ENCODE data around the gene SH3TC2. TPM values are rescaled to one million over a fixed set of nuclear protein-coding genes. Genes with fewer than 3 reads are reported as not detected.

SH3TC2 gene
- total RNA-seq, 1 donor from 2014 or later, result not detected

DNA sequence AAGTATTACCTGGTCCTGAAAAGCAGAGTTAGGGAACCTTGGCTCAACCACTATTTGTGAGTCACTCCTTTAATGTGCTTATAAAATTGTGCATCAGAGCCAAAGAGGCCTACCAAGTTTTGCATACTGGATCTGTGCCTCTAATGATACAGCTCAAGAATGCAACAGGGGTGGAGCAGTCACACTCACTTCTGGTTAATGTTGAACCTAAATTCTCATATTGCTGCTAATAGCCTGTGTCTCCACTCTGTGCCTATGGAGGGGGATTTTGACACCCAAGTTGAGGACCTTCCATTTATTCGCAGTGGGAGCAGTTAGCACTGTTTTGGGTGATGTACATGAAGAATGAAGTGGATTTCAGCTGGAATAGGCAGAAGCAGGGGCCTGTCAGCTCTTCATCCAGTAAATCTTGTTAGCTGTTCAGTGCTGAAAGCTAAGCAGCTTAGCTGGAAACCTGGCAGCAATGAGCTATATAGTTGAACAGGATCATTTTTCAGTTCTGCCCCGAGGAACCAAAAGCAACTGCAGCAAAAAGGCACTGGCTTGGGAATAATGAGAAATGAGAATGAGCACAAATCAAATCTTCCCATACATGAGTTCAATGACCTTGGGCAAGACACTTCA, 9.7 kb downstream of the SH3TC2 start:
- H3K4me3 Mint-ChIP-seq (ENCODE audit: low read depth), result no peak overlapping the region
- no peak for DNase-seq (ENCODE audit: low spot score)
- H3K27ac Mint-ChIP-seq, result no peak overlapping the region
- H3K4me1 Mint-ChIP-seq (ENCODE audit: low read depth), result no peaks in the 10 kb centered on the region
- no peaks in the 10 kb centered on the region for H3K9me3 Mint-ChIP-seq
- intact Hi-C loops (cut with micrococcal nuclease), result no loop called here
- no peaks in the 10 kb centered on the region for H3K36me3 Mint-ChIP-seq (ENCODE audit: low read depth)
- H3K27me3 Mint-ChIP-seq (ENCODE audit: low read depth), result peaks cover 4% of the 10 kb centered on the region

GRCh38 chr5:149049371-149049781, 13.5 kb downstream of the SH3TC2 start:
- no peaks in the 10 kb centered on the region for H3K9me3 Mint-ChIP-seq
- H3K27ac Mint-ChIP-seq, result no peak overlapping the region
- peaks cover 7% of the 10 kb centered on the region for H3K27me3 Mint-ChIP-seq (ENCODE audit: low read depth)
- no peaks in the 10 kb centered on the region for H3K4me1 Mint-ChIP-seq (ENCODE audit: low read depth)
- no peak overlapping the region for H3K4me3 Mint-ChIP-seq (ENCODE audit: low read depth)
- intact Hi-C loops (cut with micrococcal nuclease), result no loop called here
- no peak for DNase-seq (ENCODE audit: low spot score)
- H3K36me3 Mint-ChIP-seq (ENCODE audit: low read depth), result no peaks in the 10 kb centered on the region

- H3K27me3 Mint-ChIP-seq (ENCODE audit: low read depth), result peaks cover 5% of the 10 kb centered on the region
- H3K4me1 Mint-ChIP-seq (ENCODE audit: low read depth), result no peaks in the 10 kb centered on the region
- intact Hi-C loops (cut with micrococcal nuclease), result no loop called here
- no peak overlapping the region for H3K4me3 Mint-ChIP-seq (ENCODE audit: low read depth)
- H3K9me3 Mint-ChIP-seq, result no peaks in the 10 kb centered on the region
- no peak overlapping the region for H3K27ac Mint-ChIP-seq
- H3K36me3 Mint-ChIP-seq (ENCODE audit: low read depth), result no peaks in the 10 kb centered on the region
- DNase-seq (ENCODE audit: low spot score), result no peak
Observed at GRCh38 chr5:149048811-149049210, 14.1 kb downstream of the SH3TC2 start.

DNA sequence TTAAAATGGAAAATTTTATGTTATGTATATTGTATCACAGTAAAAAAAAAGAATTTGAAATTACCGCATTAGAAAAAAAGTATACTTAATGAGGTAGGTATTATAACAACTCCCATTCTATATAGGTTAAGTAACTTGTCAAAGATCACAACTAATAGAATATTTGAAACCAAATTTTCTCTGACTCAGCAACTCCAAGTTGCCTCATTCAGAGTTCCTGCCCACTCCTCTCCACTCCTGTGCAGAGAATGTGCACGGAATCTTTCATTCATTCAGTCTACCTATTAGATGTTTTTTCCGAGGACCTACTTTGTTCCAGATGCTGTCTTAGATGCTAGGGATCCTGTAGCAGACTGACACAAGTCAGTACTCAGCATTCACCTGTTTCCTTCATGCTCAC, 15.4 kb downstream of the SH3TC2 start:
- Mint-ChIP-seq H3K4me3 (ENCODE audit: low read depth) (no peak overlapping the region), H3K36me3 (ENCODE audit: low read depth) (no peaks in the 10 kb centered on the region), H3K4me1 (ENCODE audit: low read depth) (no peaks in the 10 kb centered on the region), H3K9me3 (no peaks in the 10 kb centered on the region), H3K27ac (no peak overlapping the region), H3K27me3 (ENCODE audit: low read depth) (peaks cover 7% of the 10 kb centered on the region)
- no peak for DNase-seq (ENCODE audit: low spot score)
- intact Hi-C loops (cut with micrococcal nuclease), result no loop called here

GRCh38 chr5:149046196-149046829, 16.5 kb downstream of the SH3TC2 start:
- Mint-ChIP-seq H3K36me3 (ENCODE audit: low read depth) (no peaks in the 10 kb centered on the region), H3K9me3 (no peaks in the 10 kb centered on the region), H3K27ac (no peak overlapping the region), H3K4me1 (ENCODE audit: low read depth) (no peaks in the 10 kb centered on the region), H3K4me3 (ENCODE audit: low read depth) (no peak overlapping the region), H3K27me3 (ENCODE audit: low read depth) (peaks cover 9% of the 10 kb centered on the region)
- DNase-seq (ENCODE audit: low spot score), result no peak
- intact Hi-C loops (cut with micrococcal nuclease), result no loop called here

- H3K36me3 Mint-ChIP-seq (ENCODE audit: low read depth), result no peaks in the 10 kb centered on the region
- no peaks in the 10 kb centered on the region for H3K4me1 Mint-ChIP-seq (ENCODE audit: low read depth)
- peaks cover 13% of the 10 kb centered on the region for H3K27me3 Mint-ChIP-seq (ENCODE audit: low read depth)
- no peaks in the 10 kb centered on the region for H3K9me3 Mint-ChIP-seq
- intact Hi-C loops (cut with micrococcal nuclease), result no loop called here
- no peak overlapping the region for H3K4me3 Mint-ChIP-seq (ENCODE audit: low read depth)
- no peak for DNase-seq (ENCODE audit: low spot score)
- H3K27ac Mint-ChIP-seq, result no peak overlapping the region
Observed at GRCh38 chr5:149045089-149045460, 17.8 kb downstream of the SH3TC2 start.

- Mint-ChIP-seq H3K4me3 (ENCODE audit: low read depth) (no peak overlapping the region), H3K4me1 (ENCODE audit: low read depth) (no peaks in the 10 kb centered on the region), H3K27me3 (ENCODE audit: low read depth) (peaks cover 13% of the 10 kb centered on the region), H3K27ac (no peak overlapping the region), H3K36me3 (ENCODE audit: low read depth) (no peaks in the 10 kb centered on the region), H3K9me3 (no peaks in the 10 kb centered on the region)
- DNase-seq (ENCODE audit: low spot score), result no peak
- intact Hi-C loops (cut with micrococcal nuclease), result no loop called here
Observed at GRCh38 chr5:149044453-149045088, 18.3 kb downstream of the SH3TC2 start.

DNA sequence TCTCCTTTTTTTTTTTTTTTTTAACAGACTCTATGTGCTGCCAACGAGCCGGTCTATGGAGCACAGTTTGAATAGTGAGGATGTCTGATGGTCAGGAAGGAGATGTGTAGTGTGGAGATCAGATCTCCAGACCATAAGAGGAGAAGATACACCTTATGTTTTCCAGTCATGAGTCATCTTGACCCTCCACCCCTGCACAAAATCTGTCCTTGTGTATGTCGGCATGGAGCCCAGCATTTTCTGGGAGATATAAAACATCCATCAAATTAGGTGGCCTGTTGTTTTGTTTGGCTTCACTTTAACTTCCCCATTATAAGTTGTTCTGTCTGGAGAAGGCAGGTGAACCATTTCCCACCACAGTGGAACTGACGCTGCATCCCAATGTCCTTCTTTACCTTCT, 19.2 kb downstream of the SH3TC2 start:
- Mint-ChIP-seq H3K27ac (no peak overlapping the region), H3K4me3 (ENCODE audit: low read depth) (no peak overlapping the region), H3K4me1 (ENCODE audit: low read depth) (no peaks in the 10 kb centered on the region), H3K36me3 (ENCODE audit: low read depth) (no peaks in the 10 kb centered on the region), H3K9me3 (no peaks in the 10 kb centered on the region), H3K27me3 (ENCODE audit: low read depth) (peaks cover 17% of the 10 kb centered on the region)
- DNase-seq (ENCODE audit: low spot score), result no peak
- intact Hi-C loops (cut with micrococcal nuclease), result no loop called here

GRCh38 chr5:149042865-149043264, 20.0 kb downstream of the SH3TC2 start:
- no peaks in the 10 kb centered on the region for H3K9me3 Mint-ChIP-seq
- H3K36me3 Mint-ChIP-seq (ENCODE audit: low read depth), result no peaks in the 10 kb centered on the region
- no peak for DNase-seq (ENCODE audit: low spot score)
- H3K27me3 Mint-ChIP-seq (ENCODE audit: low read depth), result peaks cover 17% of the 10 kb centered on the region
- peaks cover 5% of the 10 kb centered on the region for H3K4me1 Mint-ChIP-seq (ENCODE audit: low read depth)
- H3K27ac Mint-ChIP-seq, result no peak overlapping the region
- intact Hi-C loops (cut with micrococcal nuclease), result no loop called here
- no peak overlapping the region for H3K4me3 Mint-ChIP-seq (ENCODE audit: low read depth)

DNA sequence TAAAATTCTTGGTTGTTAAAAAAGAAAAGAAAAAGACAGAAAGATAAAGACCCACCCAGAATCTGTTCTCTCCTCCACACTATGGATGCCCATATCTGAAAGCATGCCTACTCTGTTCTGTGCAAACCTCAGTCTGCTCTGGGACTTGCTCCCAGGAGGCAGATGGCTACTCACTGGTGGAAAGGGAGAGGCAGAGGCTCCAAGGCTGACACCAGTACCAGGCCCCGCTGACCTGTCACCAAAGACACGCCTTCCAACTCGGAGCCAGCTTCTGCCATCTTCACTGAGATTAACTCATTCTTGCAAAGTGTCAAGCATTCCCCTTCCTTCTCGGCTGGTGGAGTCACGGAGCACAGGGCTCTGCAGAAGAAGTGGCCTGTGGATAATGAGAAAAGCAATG, 21.6 kb downstream of the SH3TC2 start:
- no peaks in the 10 kb centered on the region for H3K9me3 Mint-ChIP-seq
- H3K4me3 Mint-ChIP-seq (ENCODE audit: low read depth), result no peak overlapping the region
- peaks cover 17% of the 10 kb centered on the region for H3K27me3 Mint-ChIP-seq (ENCODE audit: low read depth)
- no peak for DNase-seq (ENCODE audit: low spot score)
- H3K27ac Mint-ChIP-seq, result no peak overlapping the region
- no peaks in the 10 kb centered on the region for H3K36me3 Mint-ChIP-seq (ENCODE audit: low read depth)
- intact Hi-C loops (cut with micrococcal nuclease), result no loop called here
- peaks cover 19% of the 10 kb centered on the region for H3K4me1 Mint-ChIP-seq (ENCODE audit: low read depth)

DNA sequence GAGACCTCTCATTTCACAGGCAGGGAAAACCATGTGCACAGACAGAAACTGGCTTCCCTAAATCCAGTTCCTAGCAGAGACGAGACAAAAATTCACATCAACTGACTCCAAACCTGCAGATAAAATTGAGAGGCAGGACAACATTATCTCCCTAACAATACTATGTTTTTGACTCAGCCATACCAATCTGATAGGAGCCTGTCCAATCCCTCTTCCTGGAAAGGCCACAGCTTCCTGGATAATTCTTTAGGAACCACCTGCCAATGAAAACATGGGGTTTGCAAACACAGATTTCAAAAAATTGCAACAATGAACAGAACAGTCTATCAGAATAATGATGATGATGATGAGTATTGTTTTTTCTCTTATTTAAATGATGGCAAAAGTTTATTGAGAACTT, 22.4 kb downstream of the SH3TC2 start:
- intact Hi-C loops (cut with micrococcal nuclease), result no loop called here
- H3K27me3 Mint-ChIP-seq (ENCODE audit: low read depth), result peaks cover 15% of the 10 kb centered on the region
- H3K4me3 Mint-ChIP-seq (ENCODE audit: low read depth), result no peak overlapping the region
- H3K4me1 Mint-ChIP-seq (ENCODE audit: low read depth), result peaks cover 20% of the 10 kb centered on the region
- no peaks in the 10 kb centered on the region for H3K9me3 Mint-ChIP-seq
- no peak overlapping the region for H3K27ac Mint-ChIP-seq
- no peak for DNase-seq (ENCODE audit: low spot score)
- no peaks in the 10 kb centered on the region for H3K36me3 Mint-ChIP-seq (ENCODE audit: low read depth)

DNA sequence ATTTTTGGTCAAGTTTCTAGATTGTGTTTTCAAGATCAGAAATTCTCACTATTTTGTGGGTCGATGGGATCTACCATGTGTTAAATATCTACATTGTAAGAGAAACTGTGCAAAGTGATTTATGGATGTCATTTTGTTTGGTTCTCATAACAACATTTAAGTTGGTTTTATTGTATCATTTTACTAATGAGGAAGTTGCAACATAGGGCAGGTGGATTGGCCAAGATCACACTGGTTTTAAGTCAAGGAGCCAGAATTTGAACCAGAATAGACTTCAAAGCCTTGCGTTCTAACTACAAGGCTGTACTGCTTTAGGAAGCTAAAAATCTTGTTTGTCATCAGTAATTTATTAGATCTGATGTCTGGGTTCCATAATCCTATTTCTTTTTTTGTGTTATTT, 23.4 kb downstream of the SH3TC2 start:
- H3K27ac Mint-ChIP-seq, result no peak overlapping the region
- peaks cover 20% of the 10 kb centered on the region for H3K4me1 Mint-ChIP-seq (ENCODE audit: low read depth)
- DNase-seq (ENCODE audit: low spot score), result no peak
- H3K9me3 Mint-ChIP-seq, result no peaks in the 10 kb centered on the region
- intact Hi-C loops (cut with micrococcal nuclease), result loop anchor here (5.0 to 10.0 kb wide), 3 partner anchors 42 to 597 kb away; no protein-coding TSS in a partner anchor
- H3K4me3 Mint-ChIP-seq (ENCODE audit: low read depth), result no peak overlapping the region
- H3K27me3 Mint-ChIP-seq (ENCODE audit: low read depth), result peaks cover 13% of the 10 kb centered on the region
- no peaks in the 10 kb centered on the region for H3K36me3 Mint-ChIP-seq (ENCODE audit: low read depth)

DNA sequence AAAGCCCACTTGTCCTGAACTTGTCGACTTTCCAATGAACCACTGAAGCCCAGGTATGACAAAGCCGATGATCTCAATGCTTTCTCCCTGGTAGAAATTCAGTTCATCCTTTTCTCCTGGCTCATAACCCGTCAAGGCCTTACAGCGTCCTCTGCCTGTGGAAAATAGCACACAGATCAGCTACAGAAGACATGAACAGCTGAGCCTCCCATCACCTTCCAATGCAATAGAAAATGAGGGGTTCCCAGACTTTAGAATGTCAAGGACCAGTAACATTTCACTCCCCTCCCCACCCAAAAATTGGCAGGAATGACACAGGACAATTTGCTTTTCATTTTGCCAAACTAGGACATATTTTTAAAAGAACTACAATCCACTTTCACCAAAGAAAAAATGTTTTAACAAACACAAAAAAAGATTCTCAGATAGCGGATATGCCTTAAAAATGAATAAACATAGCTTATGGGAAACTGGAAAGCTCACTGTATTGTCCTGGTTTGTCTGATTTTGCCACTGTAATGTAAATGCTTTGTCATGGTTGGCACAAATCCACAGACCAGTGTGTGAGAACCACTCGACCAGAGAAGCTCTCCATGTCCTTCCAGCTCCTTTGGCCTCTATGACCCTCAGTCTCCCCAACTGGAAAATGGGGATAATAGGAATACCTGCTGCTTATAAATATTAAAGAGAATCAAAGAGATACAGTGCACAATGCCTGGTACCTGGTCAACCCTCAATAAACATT, 24.4 kb downstream of the SH3TC2 start:
- Mint-ChIP-seq H3K27me3 (ENCODE audit: low read depth) (peaks cover 12% of the 10 kb centered on the region), H3K9me3 (no peaks in the 10 kb centered on the region), H3K36me3 (ENCODE audit: low read depth) (no peaks in the 10 kb centered on the region), H3K27ac (no peak overlapping the region), H3K4me1 (ENCODE audit: low read depth) (peaks cover 20% of the 10 kb centered on the region), H3K4me3 (ENCODE audit: low read depth) (no peak overlapping the region)
- intact Hi-C loops (cut with micrococcal nuclease), result loop anchor here (5.0 to 10.0 kb wide), 3 partner anchors 41 to 596 kb away; no protein-coding TSS in a partner anchor
- DNase-seq (ENCODE audit: low spot score), result no peak
